Common myeloid progenitor, CD34-positive (primary cell): Measurements from ENCODE around the gene CXorf38.

ENCODE experiments used
- CTCF ChIA-PET: fragments of 350-600 bp; sonication (Branson Sonifier 250); formaldehyde crosslinking; loops from one replicate; lab custom pipeline; 2021; ENCODE audit warnings: antibody characterized with exemption; lab: Charles Lee
- POLR2A ChIA-PET: fragments of 350-600 bp; sonication (Branson Sonifier 250); formaldehyde crosslinking; loops from one replicate; lab custom pipeline; 2021; ENCODE audit warnings: antibody characterized with exemption; lab: Charles Lee
- DNase-seq, 3 donors: peaks; one replicate each; pipeline versions ENCODE4 v3.0.0 to v3.0.0-alpha.2; 2013
- H3K27ac ChIP-seq, 2 experiments: 1 replicate in 1 of 2; 2 replicates in 1 of 2; pipeline ENCODE4 v1.7.0; 2013; ENCODE audit warnings: inconsistent platforms in 2 of 2, low read length in 2 of 2, mild to moderate bottlenecking in 2 of 2, low read depth in 1 of 2, moderate library complexity in 1 of 2; ENCODE audit not compliant: severe bottlenecking in 2 of 2, insufficient read depth in 1 of 2, poor library complexity in 1 of 2
- H3K27me3 ChIP-seq, 5 experiments: replicated peaks in 2 of 5; 1 replicate in 3 of 5; 2 replicates in 2 of 5; pipeline versions ENCODE4 v1.6.1 to v1.7.0; 2013; ENCODE audit warnings: low read length in 4 of 5, mild to moderate bottlenecking in 2 of 5, moderate library complexity in 2 of 5, inconsistent platforms in 1 of 5; ENCODE audit not compliant: insufficient read depth in 5 of 5, control insufficient read depth in 4 of 5
- H3K36me3 ChIP-seq, 4 experiments: 1 replicate in 2 of 4; 2 replicates in 2 of 4; pipeline versions ENCODE4 v1.6.1 to v1.7.0; 2013; ENCODE audit warnings: low read length in 3 of 4, control low read depth in 1 of 4, mild to moderate bottlenecking in 1 of 4; ENCODE audit not compliant: control insufficient read depth in 4 of 4, insufficient read depth in 4 of 4
- H3K4me1 ChIP-seq, 4 experiments: 1 replicate in 3 of 4; 2 replicates in 1 of 4; pipeline versions ENCODE4 v1.6.1 to v1.7.1; 2013; ENCODE audit warnings: low read length in 3 of 4, mild to moderate bottlenecking in 3 of 4, control low read depth in 1 of 4, inconsistent platforms in 1 of 4, moderate library complexity in 1 of 4; ENCODE audit not compliant: control insufficient read depth in 4 of 4, insufficient read depth in 4 of 4; ENCODE audit errors: control extremely low read depth in 1 of 4
- H3K4me3 ChIP-seq, 7 experiments: 1 replicate in 4 of 7; 2 replicates in 3 of 7; pipeline versions ENCODE4 v1.5.1 to v1.7.0; 2013; ENCODE audit warnings: mild to moderate bottlenecking in 7 of 7, low read length in 6 of 7, moderate library complexity in 6 of 7, inconsistent platforms in 2 of 7, low read depth in 2 of 7, control low read depth in 1 of 7; ENCODE audit not compliant: insufficient read depth in 4 of 7, control insufficient read depth in 1 of 7; ENCODE audit errors: extremely low read depth in 1 of 7
- H3K9me3 ChIP-seq, 5 experiments: 1 replicate in 4 of 5; 2 replicates in 1 of 5; pipeline versions ENCODE4 v1.6.1 to v1.7.1; 2013; ENCODE audit warnings: low read length in 4 of 5, mild to moderate bottlenecking in 2 of 5, inconsistent platforms in 1 of 5, low read depth in 1 of 5, moderate library complexity in 1 of 5; ENCODE audit not compliant: control insufficient read depth in 4 of 5, insufficient read depth in 2 of 5; ENCODE audit errors: control extremely low read depth in 1 of 5
- WGBS: methylation state at CpG from one replicate; pipeline ENCODE4 v1.1.5; 2013; ENCODE audit not compliant: insufficient coverage; 5-methylcytosine and 5-hydroxymethylcytosine counted together

Gene CXorf38

DNA sequence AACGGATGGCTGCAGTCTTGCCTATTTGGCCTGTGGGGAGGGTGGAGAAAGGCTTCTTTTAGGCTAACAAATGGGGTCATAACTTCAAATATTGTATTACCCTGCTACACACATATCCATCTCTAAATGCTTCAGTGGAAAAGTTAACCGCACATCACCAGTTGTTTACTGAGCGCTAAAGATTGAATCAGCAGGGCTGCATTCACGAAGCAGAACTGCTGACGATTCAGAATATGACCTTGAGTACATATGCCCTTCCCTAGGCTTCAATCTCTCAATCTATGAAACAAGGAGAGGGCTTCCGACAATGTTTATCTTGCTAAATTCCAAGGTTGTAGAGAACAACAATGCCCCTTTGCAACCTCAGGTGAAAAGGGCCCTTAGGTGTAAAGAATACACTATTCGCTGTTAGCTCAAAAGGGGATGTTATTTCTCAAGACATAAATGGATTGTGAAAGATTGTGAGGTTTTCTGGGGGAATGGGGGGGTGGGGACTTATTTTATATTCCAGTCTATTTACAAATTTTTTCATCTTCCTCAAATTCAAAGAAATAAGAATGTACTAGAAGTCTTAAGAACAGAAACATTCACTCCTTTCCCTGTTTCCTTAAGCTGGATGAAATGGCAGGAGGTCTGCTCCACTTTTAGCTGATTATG lies 69.2 kb downstream of the CXorf38 start:
- DNase-seq = no peak
- Histone ChIP-seq H3K4me1 (peaks cover 0 to 13% (median 9%) of the 10 kb centered on the region in 4 experiments), H3K36me3 (no peaks in the 10 kb centered on the region), H3K4me3 (no peak overlapping the region), H3K27ac (no peak overlapping the region), H3K9me3 (peaks cover 0 to 6% (median 0%) of the 10 kb centered on the region in 5 experiments), H3K27me3 (peaks cover 0 to 40% (median 0%) of the 10 kb centered on the region in 5 experiments)
- WGBS = 85% methylated on average over 5 of the region's 7 CpGs
- ChIA-PET CTCF (no interaction called here), POLR2A (no interaction called here)
